Caco-2 (cell line): ENCODE results near the gene TOR1AIP2. TPM values are rescaled to one million over a fixed set of nuclear protein-coding genes. Genes with fewer than 3 reads are reported as not detected.

Experiments
- BruUV-seq: library from RNA; stranded (reverse); fragments of 400-500 nt; replicated peaks from 2 replicates; lab custom pipeline; 2021; lab: Mats Ljungman, UMichigan
- CTCF ChIA-PET: fragments of 300-600 bp; sonication (Branson Sonifier 250); formaldehyde crosslinking; loops from one replicate; lab custom pipeline; 2022; ENCODE audit warnings: antibody characterized with exemption; lab: Charles Lee
- POLR2A ChIA-PET: fragments of 300-600 bp; sonication (Branson Sonifier 250); formaldehyde crosslinking; loops from one replicate; lab custom pipeline; 2022; ENCODE audit warnings: antibody characterized with exemption; lab: Charles Lee
- DNase-seq, 2 experiments: peaks; one replicate each; pipeline versions ENCODE4 v3.0.0 to v3.0.0-alpha.2; 2020 to 2022
- H3K27me3 ChIP-seq: replicated peaks from 2 replicates; pipeline ENCODE4 v1.6.0; 2011; ENCODE audit warnings: low read length; ENCODE audit not compliant: control insufficient read depth, insufficient read depth
- H3K36me3 ChIP-seq: 2 replicates; pipeline ENCODE4 v1.5.1; 2011; ENCODE audit warnings: low read length; ENCODE audit not compliant: control insufficient read depth, insufficient read depth
- H3K4me1 ChIP-seq: fragments of 250-450 bp; sonication (Bioruptor Pico); 2 replicates; pipeline ENCODE4 v1.5.1; 2020; ENCODE audit warnings: mild to moderate bottlenecking
- H3K4me3 ChIP-seq: 2 replicates; pipeline ENCODE4 v1.5.1; 2011; ENCODE audit warnings: low read depth, mild to moderate bottlenecking, control low read depth, low read length
- H3K9me3 ChIP-seq: fragments of 250-450 bp; sonication (Bioruptor Pico); 2 replicates; pipeline ENCODE4 v1.5.1; 2020; ENCODE audit warnings: mild to moderate bottlenecking, moderate library complexity
- H3K27ac Mint-ChIP-seq: one replicate; pipeline ENCODE4 v1.8.0; 2022; ENCODE audit warnings: mixed read lengths; ENCODE audit not compliant: unreplicated experiment
- H3K27me3 Mint-ChIP-seq: one replicate; pipeline ENCODE4 v1.8.0; 2022; ENCODE audit warnings: mixed read lengths; ENCODE audit not compliant: insufficient read depth, unreplicated experiment
- H3K36me3 Mint-ChIP-seq: one replicate; pipeline ENCODE4 v1.8.0; 2022; ENCODE audit warnings: mild to moderate bottlenecking, mixed read lengths; ENCODE audit not compliant: insufficient read depth, unreplicated experiment
- H3K4me1 Mint-ChIP-seq: one replicate; pipeline ENCODE4 v1.8.0; 2022; ENCODE audit warnings: low read depth, mixed read lengths; ENCODE audit not compliant: unreplicated experiment
- H3K4me3 Mint-ChIP-seq: one replicate; pipeline ENCODE4 v1.8.0; 2022; ENCODE audit warnings: mild to moderate bottlenecking, moderate library complexity, mixed read lengths; ENCODE audit not compliant: unreplicated experiment
- H3K9me3 Mint-ChIP-seq: one replicate; pipeline ENCODE4 v1.8.0; 2022; ENCODE audit warnings: mixed read lengths; ENCODE audit not compliant: unreplicated experiment
- CTCF ChIP-seq, 2 experiments: fragments of 200-600 bp in 1 of 2; IDR thresholded peaks; 1 replicate in 1 of 2; 2 replicates in 1 of 2; pipeline versions ENCODE4 v1.5.1 to v1.8.0; 2011 to 2022; ENCODE audit warnings: antibody characterized with exemption in 1 of 2, control low read depth in 1 of 2, inconsistent platforms in 1 of 2, low read depth in 1 of 2, low read length in 1 of 2, mild to moderate bottlenecking in 1 of 2, moderate library complexity in 1 of 2; ENCODE audit not compliant: insufficient read depth in 1 of 2, severe bottlenecking in 1 of 2, unreplicated experiment in 1 of 2
- intact Hi-C: fragments of 100-400 bp; cut with micrococcal nuclease; formaldehyde crosslinking; loops from one replicate; pipeline ENCODE4 v1.10.0; 2022; ENCODE audit not compliant: unreplicated experiment
- total RNA-seq: library from RNA; stranded (reverse); gene quantifications from 2 replicates; pipeline ENCODE4 v1.2.3, GENCODE V29; 2022

The TOR1AIP2 gene
- total RNA-seq, 1 experiment from 2014 or later, result 92.8 TPM

- no peak for TF ChIP-seq CTCF (IDR thresholded peaks at IDR 0.05; ENCODE audit: insufficient read depth in 1 of 2, low read depth in 1 of 2, low read length in 1 of 2, severe bottlenecking in 1 of 2, unreplicated experiment in 1 of 2)
Measured at GRCh38 chr1:179889589-179889988, 12.0 kb upstream of the TOR1AIP2 start.

GRCh38 chr1:179888071-179888470, 10.5 kb upstream of the TOR1AIP2 start:
- H3K4me1 Mint-ChIP-seq, result peaks cover 14% of the 10 kb centered on the region
- CTCF ChIA-PET, result no interaction called here
- no peak for DNase-seq
- intact Hi-C loops, result no loop called here
- Histone ChIP-seq H3K4me1 (no peaks in the 10 kb centered on the region), H3K4me3 (no peak overlapping the region), H3K9me3 (no peaks in the 10 kb centered on the region), H3K27me3 (no peaks in the 10 kb centered on the region), H3K36me3 (peaks cover 2% of the 10 kb centered on the region; the same call in 1 of the 2 replicates)
- no peaks in the 10 kb centered on the region for H3K9me3 Mint-ChIP-seq
- H3K27ac Mint-ChIP-seq, result no peak overlapping the region
- POLR2A ChIA-PET, result no interaction called here
- peaks cover 20% of the 10 kb centered on the region for H3K36me3 Mint-ChIP-seq
- BruUV-seq, result no TSS peak
- H3K4me3 Mint-ChIP-seq, result no peak overlapping the region
- no peak for TF ChIP-seq CTCF (IDR thresholded peaks at IDR 0.05; ENCODE audit: insufficient read depth in 1 of 2, low read depth in 1 of 2, low read length in 1 of 2, severe bottlenecking in 1 of 2, unreplicated experiment in 1 of 2)
- no peaks in the 10 kb centered on the region for H3K27me3 Mint-ChIP-seq

More at GRCh38 chr1:179889589-179889988, 12.0 kb upstream of the TOR1AIP2 start:
- no peaks in the 10 kb centered on the region for H3K27me3 Mint-ChIP-seq
- peaks cover 10% of the 10 kb centered on the region for H3K4me1 Mint-ChIP-seq
- intact Hi-C loops, result no loop called here
- Histone ChIP-seq H3K36me3 (peaks cover 2% of the 10 kb centered on the region; the same call in 1 of the 2 replicates), H3K9me3 (no peaks in the 10 kb centered on the region), H3K27me3 (no peaks in the 10 kb centered on the region), H3K4me1 (no peaks in the 10 kb centered on the region), H3K4me3 (no peak overlapping the region)
- POLR2A ChIA-PET, result no interaction called here
- no peaks in the 10 kb centered on the region for H3K9me3 Mint-ChIP-seq
- H3K36me3 Mint-ChIP-seq, result peaks cover 29% of the 10 kb centered on the region
- DNase-seq, result no peak
- no TSS peak for BruUV-seq
- H3K4me3 Mint-ChIP-seq, result no peak overlapping the region
- H3K27ac Mint-ChIP-seq, result no peak overlapping the region
- CTCF ChIA-PET, result no interaction called here

- intact Hi-C loops, result no loop called here
- no TSS peak for BruUV-seq
- Mint-ChIP-seq H3K4me3 (peak overlapping the region; percentile 95), H3K36me3 (peaks cover 21% of the 10 kb centered on the region), H3K9me3 (no peaks in the 10 kb centered on the region), H3K27ac (peak overlapping the region; percentile 100), H3K27me3 (no peaks in the 10 kb centered on the region), H3K4me1 (peaks cover 14% of the 10 kb centered on the region)
- DNase-seq, result peak in 1 of 2 experiments; percentile 28
- H3K36me3 ChIP-seq, result peaks cover 2% of the 10 kb centered on the region; the same call in 1 of the 2 replicates
- no peak for TF ChIP-seq CTCF (IDR thresholded peaks at IDR 0.05; ENCODE audit: insufficient read depth in 1 of 2, low read depth in 1 of 2, low read length in 1 of 2, severe bottlenecking in 1 of 2, unreplicated experiment in 1 of 2)
- H3K4me1 ChIP-seq, result peaks cover 4% of the 10 kb centered on the region; the same call in 1 of the 2 replicates
- CTCF ChIA-PET, result interaction anchor here (0.6 to 2.5 kb wide), 2 partner anchors 16 to 158 kb away, joined by 3 to 12 read pairs; no protein-coding TSS in a partner anchor
- POLR2A ChIA-PET, result interaction anchor here (1.8 kb wide), 1 partner anchor 71 kb away, joined by 5 read pairs; the partner anchor contains the start of gene CEP350
- H3K4me3 ChIP-seq, result peak overlapping the region; percentile 65
- H3K9me3 ChIP-seq, result no peaks in the 10 kb centered on the region
- H3K27me3 ChIP-seq, result no peaks in the 10 kb centered on the region
Measured at GRCh38 chr1:179883745-179884138, 6.1 kb upstream of the TOR1AIP2 start.
